ENCODE results near the gene HSPBP1.
A peak's percentile ranks its signal among the peaks of the same experiment; 100 is the strongest.
"Not testable (repeated sequence)": the region's sequence is repeated elsewhere in the genome, so short reads cannot be mapped to it uniquely, and the experiment has no call there.

The HSPBP1 gene, protein sequence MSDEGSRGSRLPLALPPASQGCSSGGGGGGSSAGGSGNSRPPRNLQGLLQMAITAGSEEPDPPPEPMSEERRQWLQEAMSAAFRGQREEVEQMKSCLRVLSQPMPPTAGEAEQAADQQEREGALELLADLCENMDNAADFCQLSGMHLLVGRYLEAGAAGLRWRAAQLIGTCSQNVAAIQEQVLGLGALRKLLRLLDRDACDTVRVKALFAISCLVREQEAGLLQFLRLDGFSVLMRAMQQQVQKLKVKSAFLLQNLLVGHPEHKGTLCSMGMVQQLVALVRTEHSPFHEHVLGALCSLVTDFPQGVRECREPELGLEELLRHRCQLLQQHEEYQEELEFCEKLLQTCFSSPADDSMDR

DNA sequence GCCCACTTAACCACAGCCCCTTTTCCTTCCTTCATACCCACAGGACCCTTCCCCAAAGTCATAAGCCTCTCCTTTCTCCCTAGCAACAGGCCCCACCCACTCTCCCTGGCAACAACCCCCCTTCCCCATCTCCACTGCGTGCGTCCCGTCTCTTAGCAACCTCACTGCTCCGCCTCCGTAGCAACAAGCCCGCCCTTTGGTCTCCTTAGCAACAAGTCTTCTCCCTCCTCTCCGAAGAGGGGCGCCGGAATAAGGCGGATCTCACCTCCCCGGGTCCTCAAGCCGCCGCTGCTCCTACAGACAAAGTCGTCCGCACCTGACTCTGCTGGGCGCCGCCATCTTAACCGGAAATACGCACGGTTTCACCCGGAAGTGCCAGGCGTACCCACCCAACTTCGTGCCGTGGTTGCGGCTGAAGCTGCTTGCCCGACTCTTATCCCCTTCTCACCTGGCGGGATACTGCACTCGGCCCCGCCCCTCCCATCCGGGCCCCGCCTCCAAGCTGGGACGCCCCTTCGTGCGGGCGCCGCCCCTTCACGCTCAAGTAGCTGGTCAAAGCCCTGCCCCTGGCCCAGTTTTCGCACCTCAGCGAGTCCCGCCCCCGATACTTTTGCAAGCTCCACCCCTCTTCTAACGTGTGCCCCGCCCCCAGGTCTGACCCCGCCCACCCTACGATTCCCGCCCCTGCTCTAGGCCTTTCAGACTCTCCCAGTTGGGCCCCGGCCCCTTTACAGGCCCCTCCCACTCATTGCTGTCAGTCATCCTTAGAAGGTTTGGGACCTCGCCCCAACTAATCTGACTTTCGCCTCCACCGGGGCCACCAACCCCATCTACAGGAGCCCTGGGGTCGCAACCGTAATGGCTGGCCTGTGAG, at the start of gene HSPBP1:
Gene HSPBP1 (minus strand): TSS at position 341 of the 874 bp plus-strand sequence. CDS start 502 bp downstream, outside the sequence.
- intact Hi-C loops (cut with DNase I), result loop anchor here (1.0 kb wide), 1 partner anchor 23 kb away; no protein-coding TSS in a partner anchor

DNA sequence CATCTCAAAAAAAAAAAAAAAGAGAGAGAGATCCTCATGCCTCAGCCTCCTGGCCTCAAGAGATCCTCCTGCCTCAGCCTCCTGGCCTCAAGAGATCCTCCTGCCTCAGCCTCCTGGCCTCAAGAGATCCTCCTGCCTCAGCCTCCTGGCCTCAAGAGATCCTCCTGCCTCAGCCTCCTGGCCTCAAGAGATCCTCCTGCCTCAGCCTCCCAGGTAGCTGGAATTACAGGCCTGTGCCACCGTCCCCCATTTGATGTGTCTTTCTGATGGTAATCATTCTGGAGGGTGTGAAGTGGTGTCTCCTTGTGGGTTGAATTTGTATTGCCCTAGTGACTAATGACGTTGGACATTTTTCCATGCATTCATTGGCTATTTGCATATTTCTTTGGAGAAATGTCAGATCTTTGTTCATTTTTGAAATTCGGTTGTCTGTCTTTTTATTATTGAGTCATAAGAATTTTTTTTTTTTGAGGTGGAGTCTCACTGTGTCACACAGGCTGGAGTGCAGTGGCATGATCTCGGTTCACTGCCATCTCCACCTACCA, 48.9 kb upstream of the HSPBP1 start:
- DNase-seq; intact Hi-C loops (cut with DNase I): not testable (repeated sequence)

More for the DNA sequence above, at the start of gene HSPBP1:
- peak; percentile 86 to 99 (median 92) for DNase-seq

DNA sequence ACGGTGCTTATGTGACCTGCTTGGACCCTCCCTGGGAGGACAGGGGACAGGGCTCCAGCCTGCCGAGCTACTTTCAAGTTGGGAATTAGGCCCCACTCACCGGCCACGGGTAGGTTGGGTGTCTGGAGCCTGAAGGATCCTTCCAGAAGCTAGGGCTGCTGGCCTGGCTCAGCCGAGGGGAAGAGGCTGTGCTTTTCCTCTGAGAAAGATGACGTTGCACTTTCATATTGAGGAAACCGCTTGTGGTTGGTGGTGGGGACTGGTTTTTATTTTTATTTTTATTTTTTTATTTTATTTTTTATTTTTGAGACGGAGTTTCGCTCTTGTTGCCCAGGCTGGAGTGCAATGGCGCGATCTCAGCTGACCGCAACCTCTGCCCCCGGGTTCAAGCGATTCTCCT, 45.3 kb upstream of the HSPBP1 start, which contains the start of gene TMEM150B:
Gene TMEM150B (minus strand): TSS at position 170 of the 400 bp plus-strand sequence. CDS start 4,305 bp downstream, outside the sequence.
- intact Hi-C loops (cut with DNase I), result no loop called here
- DNase-seq, result no peak

DNA sequence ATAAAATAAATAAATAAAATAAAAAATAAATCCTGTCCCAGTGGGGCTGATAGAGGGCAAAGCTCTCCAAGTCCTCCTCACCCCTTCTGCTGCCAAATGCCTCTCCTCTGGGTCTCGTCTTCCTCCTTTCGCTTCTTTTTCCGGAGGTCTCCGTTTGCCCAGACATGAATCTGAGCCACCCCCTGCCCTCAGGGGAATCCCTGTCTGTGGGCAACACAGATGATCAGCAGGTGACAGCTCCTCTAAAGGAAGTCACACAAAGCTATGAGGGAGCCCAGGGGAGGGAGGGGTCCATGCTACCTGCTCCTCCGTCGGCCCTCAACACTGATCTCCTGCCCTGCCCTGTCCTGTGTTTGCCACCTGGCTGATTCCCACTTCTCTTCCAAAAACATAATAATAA, 44.8 kb upstream of the HSPBP1 start:
- intact Hi-C loops (cut with DNase I), result no loop called here

DNA sequence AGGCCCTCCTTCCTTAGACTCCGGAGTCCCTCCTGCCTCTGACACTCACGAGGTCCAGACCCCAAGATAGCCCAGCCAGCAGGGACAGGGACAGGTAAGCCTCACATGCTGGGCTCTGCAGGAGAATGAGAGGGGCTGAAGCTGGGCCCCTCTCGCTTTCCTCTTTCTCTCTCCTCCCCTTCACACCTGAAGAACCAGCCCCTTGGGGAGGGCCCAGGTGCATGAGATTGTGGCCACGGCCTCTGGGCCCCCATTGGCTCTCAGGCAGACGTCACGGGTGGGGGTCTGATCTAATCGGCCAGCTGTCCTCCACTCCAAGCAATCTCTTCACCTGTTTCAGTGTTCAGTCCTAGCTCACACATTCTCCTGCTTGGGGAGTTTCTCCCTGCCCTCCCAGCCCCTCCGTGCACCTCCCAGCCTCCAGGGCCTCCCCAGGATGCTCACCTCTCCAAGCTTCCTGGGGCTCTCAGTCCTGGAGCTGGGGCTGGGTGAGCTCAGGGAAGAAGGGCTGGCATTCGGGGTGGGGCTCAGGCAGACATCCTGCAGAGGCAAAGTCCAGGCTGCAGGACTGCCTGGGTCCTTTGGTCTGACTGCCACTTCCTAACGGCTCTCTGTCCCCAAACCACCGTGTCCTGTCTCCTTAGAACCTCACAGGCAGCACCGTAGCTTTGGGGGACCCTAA, 42.4 kb upstream of the HSPBP1 start:
- intact Hi-C loops (cut with DNase I), result no loop called here
- no peak for DNase-seq

More for the DNA sequence above, 44.8 kb upstream of the HSPBP1 start:
- DNase-seq, result no peak

DNA sequence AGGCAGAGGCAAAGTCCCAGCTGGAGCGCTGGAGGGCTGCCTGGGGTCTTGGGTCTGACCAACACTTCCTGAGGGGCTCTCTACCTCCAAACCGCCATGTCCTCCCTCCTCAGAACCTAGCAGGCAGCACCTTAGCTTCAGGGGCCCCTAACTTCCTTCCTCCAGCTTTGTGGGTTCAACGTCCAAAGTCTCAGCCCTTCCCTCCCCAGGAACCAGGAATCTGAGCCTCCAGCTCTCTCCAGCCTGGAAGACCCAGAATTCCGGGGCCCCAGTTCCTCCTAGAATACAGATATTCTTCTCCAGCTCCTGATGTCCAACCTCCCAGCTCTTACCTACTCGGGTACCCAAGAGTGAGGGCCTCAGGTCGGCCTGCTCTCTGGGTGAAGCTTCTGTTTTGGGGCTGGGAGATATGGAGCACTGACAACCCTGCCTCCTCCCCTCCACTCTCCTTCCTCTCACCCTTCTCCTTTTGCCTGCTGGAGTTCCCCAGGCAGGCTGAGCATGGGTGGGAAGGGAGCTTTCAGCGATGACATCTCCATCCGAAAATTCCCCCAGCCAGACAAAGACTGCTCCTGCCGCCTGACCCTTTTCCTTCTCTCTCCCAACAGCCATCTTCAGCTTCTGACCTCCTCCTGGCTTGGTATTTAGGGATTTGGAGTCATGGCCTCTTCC, 41.7 kb upstream of the HSPBP1 start:
- DNase-seq, result no peak
- intact Hi-C loops (cut with DNase I), result no loop called here

DNA sequence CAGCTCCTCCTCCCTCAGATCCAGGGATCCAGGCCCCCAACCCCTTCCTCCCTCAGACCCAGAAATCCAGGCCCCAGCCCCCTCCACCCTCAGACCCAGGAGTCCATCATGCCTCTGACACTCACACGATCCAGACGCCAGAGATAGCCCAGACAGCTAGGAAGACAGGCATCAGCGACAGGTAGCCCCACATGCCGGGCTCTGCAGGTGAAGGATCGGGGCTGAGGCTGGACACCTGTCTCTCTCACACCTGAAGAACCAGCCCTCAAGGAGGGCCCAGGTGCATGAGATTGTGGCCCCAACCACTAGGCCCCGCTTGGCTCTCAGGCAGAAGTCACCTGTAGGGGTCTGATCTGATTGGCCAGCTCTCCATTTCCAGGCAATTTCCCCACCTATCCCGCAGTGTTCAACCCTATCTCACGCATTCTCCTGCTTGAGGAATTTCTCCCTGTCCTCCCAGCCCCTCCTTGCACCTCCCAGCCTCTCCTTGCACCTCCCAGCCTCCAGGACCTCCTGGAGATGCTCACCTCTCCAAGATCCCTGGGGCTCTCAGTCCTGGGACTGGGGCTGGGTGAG, 41.0 kb upstream of the HSPBP1 start:
- intact Hi-C loops (cut with DNase I), result no loop called here
- DNase-seq, result no peak

DNA sequence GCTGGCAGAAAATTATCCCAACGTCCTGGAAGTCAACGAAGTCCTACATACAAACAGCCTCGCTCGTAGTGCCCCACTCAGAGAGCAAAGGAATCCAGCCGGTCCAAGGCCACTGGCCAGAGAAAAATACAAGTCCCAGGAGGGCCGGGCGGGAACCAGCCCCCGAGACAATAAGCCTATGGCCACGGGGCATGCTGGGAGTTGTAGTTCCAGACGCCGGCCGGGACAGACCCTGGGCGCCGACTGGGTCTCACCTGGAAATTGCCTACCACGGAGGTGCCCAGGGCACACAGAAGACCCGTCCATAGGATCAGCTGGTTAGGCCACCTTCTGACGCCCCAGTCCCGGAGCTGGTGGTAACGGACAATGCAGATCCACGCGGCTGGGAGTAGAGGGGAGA, 39.9 kb upstream of the HSPBP1 start:
- DNase-seq, result peak in 8 of 10 donors; percentile 46 to 93 (median 50)
- intact Hi-C loops (cut with DNase I), result no loop called here

DNA sequence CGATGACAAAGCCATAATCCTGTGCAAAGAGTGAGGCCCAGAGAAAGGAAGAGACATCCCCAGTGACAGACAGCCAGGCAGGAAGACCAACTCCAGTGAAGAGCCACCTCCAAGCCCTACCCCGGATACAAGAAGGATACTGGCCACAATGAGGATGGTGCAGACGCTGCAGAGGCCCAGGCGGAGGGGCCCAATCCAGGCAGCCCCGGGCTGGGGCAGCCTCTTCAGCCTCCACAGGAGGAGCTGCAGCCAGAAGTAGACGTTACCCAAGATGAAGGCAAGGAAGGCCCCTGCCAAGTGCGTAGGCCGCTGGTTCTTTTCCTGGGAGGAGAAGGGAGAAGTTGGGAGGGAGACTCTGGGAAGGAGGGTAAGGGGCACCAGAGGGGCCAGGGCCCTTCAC, 36.7 kb upstream of the HSPBP1 start:
- intact Hi-C loops (cut with DNase I), result no loop called here

DNA sequence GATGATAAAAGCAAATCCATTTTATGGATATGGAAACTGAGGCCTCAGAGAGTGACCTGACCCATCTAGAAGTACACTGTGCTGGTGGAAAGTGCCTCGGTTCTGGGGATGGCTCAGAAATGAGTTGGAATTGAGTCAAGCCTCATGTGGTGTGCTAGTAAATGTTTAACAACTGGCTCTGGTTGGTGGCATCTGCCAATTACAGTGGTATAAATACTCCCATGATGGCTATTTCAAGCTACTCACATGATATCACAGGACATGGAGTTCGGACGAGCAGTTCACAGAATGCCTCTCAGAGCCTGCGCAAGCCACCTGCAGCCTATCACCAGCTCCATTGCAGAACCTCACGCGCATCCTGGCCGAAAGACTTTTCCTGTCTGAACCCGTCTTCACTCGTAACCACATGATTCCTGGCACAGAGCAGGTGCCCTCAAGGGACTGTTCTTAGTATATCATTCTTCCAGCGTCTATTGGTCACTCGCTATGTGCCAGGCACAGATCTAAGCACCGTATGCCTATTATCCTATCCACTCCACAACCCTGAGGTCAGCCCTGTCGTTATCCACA, 36.1 kb upstream of the HSPBP1 start:
- intact Hi-C loops (cut with DNase I), result no loop called here
- DNase-seq, result no peak

More for the DNA sequence above, 36.7 kb upstream of the HSPBP1 start:
- no peak for DNase-seq

DNA sequence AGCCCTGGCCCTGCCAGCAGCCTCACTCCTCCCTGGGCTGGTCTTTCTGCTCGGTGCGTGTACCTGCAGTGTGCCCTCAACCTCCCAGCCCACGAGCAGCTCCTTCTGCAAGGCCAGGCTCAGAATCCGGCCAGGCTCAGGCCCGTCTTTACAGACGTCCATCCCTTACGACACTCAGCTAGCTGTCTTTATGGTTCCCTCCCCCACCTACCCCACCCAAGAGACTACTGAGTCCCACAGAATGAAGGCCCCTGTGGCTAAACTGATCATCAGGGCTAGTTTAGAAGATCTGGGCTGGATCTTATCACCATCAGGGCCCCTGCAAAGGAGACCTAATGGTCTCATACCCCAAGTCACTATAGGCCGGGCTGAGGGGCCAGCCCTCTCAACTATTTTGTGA, 34.5 kb upstream of the HSPBP1 start:
- DNase-seq, result no peak
- intact Hi-C loops (cut with DNase I), result no loop called here

DNA sequence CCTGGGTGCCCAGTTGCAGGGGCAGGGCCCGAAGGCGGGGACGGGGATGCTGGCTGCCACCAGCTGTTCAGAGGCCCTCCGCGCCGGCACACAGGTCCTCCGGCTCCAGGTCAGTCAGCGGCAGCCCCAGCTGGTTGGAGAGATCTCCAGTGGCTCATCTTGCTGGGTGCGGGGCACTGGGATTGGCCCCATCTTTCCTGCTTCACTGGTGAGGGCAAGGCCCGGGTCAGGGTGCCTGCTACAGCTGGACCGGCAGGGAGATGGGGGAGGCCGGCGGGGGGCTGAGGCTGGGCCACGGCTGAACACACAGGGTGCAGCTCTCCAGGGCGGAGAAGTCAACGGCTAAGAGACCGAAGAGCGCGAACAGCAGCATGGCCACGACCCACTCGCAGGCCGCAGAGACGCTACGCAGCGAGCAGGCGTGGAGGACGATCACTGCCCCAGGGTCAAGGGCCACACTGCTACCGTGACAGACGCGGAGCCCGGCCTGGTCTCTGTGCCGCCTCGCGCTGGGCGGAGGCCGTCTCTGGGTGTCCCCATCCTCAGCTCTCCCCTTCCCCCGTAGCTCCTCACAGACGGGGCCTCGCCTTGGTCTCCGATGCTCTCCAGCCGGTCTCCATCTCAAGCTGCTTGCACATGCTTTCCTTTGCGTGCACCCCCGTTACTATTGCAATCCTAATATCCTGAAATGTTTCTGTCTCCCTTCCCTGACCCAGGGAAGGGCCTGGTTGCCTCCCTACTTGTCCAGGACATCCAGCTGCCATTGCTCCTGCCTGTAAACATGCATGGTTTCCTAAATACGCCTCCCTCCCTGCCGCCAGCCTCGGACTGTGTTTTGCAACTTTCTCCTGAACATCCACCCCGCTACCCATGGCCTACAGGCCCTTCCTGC, 33.0 kb upstream of the HSPBP1 start:
- DNase-seq, result no peak
- intact Hi-C loops (cut with DNase I), result no loop called here

DNA sequence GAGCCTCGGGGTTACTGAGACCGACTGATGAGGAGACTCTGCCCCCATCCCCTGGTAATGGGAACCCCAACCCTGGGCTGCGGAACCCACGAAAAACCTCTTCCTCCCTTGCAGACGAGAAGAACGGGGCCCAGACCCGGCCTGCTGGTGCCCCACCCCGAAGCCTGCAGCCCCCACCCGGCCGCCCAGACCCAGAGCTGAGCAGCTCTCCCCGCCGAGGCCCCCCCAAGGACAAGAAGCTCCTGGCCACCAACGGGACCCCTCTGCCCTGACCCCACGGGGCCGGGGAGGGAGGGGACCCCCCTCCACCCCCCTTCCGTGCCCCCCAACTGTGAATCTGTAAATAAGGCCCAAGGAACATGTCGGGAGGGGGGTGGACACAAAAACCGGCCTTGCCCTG, 31.9 kb upstream of the HSPBP1 start:
- DNase-seq, result no peak
- intact Hi-C loops (cut with DNase I), result no loop called here

DNA sequence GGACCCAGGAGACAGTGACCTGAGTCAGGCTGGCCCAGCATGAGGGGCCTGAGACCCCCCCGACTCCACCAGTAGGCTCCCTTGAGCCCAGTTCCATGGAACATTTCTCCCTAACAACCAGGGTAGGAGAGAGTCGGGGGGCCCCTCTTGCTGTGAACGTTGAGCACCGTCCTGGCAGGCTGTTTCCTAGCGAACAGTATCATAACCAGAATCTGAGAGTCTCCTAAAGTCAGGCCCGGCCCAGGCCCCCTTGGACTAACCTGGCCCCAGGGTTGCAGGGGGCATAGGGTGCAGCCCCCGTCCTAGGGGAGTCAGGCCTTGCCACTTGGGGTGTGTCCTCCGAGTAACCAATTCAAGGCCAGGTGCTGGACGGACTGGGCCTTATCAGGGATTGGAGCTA, 31.5 kb upstream of the HSPBP1 start:
- no peak for DNase-seq
- intact Hi-C loops (cut with DNase I), result no loop called here

DNA sequence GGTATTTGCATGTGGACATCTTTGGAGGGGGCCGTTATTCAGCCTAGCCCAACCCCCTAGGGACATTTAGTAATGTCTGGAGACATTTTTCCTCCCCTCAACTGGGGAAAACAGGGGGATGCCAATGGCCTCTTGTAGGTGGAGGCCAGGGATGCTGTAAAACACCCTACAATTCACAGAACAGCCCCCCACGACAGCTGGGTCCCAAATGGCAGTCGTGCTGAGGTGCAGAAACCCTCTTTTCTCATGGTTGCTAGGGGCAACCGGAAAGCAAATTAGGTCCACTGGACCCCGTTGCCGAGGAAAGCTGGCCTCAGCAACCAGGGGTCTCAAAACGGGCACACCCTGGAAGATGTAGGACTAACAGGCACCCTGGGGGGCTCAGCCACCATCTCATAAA, 30.6 kb upstream of the HSPBP1 start:
- intact Hi-C loops (cut with DNase I), result no loop called here
- no peak for DNase-seq

DNA sequence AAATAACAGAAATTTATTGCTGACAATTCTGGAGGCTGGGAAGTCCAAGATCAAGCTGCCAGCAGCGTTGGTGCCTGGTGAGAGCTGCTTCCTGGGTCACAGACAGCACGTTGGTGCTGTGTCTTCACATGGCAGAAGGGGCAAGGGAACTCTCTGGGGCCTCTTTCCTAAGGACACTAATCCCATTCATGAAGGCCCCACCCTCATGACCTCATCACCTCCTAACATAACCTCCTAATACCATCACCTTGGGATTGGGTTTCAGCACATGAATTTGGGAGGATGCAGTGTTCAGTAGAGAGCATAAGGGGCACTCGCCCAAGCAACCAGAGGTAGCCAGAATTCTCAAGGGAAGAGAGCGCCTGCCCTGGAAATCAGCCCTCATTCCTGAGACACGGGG, 29.5 kb upstream of the HSPBP1 start:
- no peak for DNase-seq
- intact Hi-C loops (cut with DNase I), result no loop called here

DNA sequence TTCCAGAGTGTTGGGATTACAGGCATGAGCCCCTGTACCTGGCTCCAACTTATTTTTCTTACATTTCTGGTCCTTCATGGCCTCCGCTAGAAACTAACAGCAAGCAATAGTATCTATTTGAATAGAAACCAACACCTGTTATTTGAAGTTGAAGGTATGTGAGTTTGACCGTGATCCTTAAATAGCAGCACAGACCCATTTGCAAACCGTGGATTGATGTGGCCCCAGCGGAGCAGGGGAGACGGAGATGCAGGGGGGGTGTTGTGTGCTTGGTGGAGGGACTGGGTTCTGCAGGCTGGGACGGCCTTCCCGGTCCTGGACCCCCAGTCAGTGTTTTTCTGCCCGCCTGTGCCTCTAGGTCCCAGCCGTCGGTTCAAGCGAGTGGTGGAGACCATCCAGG, 28.4 kb upstream of the HSPBP1 start:
- intact Hi-C loops (cut with DNase I), result no loop called here
- no peak for DNase-seq

DNA sequence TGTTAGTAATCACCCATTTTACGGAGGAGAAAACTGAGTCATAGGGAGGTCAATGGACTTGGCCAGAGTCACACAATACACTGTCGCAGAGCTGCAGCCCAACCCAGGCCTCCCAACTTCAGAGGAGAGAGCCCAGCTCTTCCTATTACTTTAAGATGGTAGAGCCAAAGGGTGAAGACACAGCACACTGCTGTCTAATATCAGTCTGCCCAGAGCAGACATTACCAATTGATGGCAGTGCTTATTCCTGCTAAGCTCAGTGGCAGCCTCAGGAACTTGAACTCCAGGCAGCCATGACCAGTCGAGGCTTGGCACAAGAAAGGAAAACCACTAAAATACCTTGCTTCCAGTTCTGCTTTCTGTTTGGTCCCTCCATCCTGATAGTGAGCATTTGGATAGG, 26.8 kb upstream of the HSPBP1 start:
- intact Hi-C loops (cut with DNase I), result no loop called here

More for the DNA sequence above, 26.8 kb upstream of the HSPBP1 start:
- DNase-seq, result no peak
